HAP-1 (cell line): ENCODE measurements around the gene ELMO1.

Experiments
- DNase-seq, 2 experiments: peaks; one replicate each; pipeline ENCODE4 v3.0.0-alpha.2; 2016 to 2020; ENCODE audit warnings: low spot score in 2 of 2
- H3K27me3 ChIP-seq: fragments of 250-450 bp; sonication (Bioruptor Pico); 2 replicates; pipeline ENCODE4 v1.5.1; 2020; ENCODE audit warnings: low read depth, mild to moderate bottlenecking, moderate library complexity
- H3K36me3 ChIP-seq: fragments of 250-450 bp; sonication (Bioruptor Pico); replicated peaks from 2 replicates; pipeline ENCODE4 v1.5.1; 2020; ENCODE audit warnings: mild to moderate bottlenecking
- H3K4me1 ChIP-seq: fragments of 250-450 bp; sonication (Bioruptor Pico); 2 replicates; pipeline ENCODE4 v1.5.1; 2020; ENCODE audit warnings: mild to moderate bottlenecking
- H3K4me3 ChIP-seq: fragments of 250-450 bp; sonication (Bioruptor Pico); 2 replicates; pipeline ENCODE4 v1.5.1; 2020; ENCODE audit warnings: mild to moderate bottlenecking, moderate library complexity
- H3K9me3 ChIP-seq: fragments of 250-450 bp; sonication (Bioruptor Pico); 2 replicates; pipeline ENCODE4 v1.5.1; 2020; ENCODE audit warnings: mild to moderate bottlenecking, moderate library complexity
- in situ Hi-C: fragments of 300-500 bp; cut with MboI; formaldehyde crosslinking; loops from 3 replicates; pipeline ENCODE4 v1.14.3; 2020; ENCODE audit warnings: low sequenced_read_pairs, inconsistent platforms, mixed read lengths

ELMO1 gene

GRCh38 chr7:37000511-37000910, 448.2 kb downstream of the ELMO1 start:
- no peaks in the 10 kb centered on the region for H3K27me3 ChIP-seq
- H3K4me1 ChIP-seq = no peaks in the 10 kb centered on the region
- no peaks in the 10 kb centered on the region for H3K36me3 ChIP-seq
- no peak for DNase-seq
- no peaks in the 10 kb centered on the region; the same call in 1 of the 2 replicates for H3K9me3 ChIP-seq
- no peak overlapping the region for H3K4me3 ChIP-seq
- in situ Hi-C loops = no loop called here

- H3K36me3 ChIP-seq = no peaks in the 10 kb centered on the region
- H3K9me3 ChIP-seq = no peaks in the 10 kb centered on the region; the same call in 1 of the 2 replicates
- no peak overlapping the region for H3K4me3 ChIP-seq
- H3K27me3 ChIP-seq = no peaks in the 10 kb centered on the region
- no peaks in the 10 kb centered on the region for H3K4me1 ChIP-seq
- DNase-seq = no peak
- in situ Hi-C loops = loop anchor here (25.0 kb wide), 1 partner anchor 187 kb away; no protein-coding TSS in a partner anchor
Observed at GRCh38 chr7:36999626-37000485, 448.8 kb downstream of the ELMO1 start.

GRCh38 chr7:36995776-36996175, 452.9 kb downstream of the ELMO1 start:
- no peaks in the 10 kb centered on the region for H3K36me3 ChIP-seq
- H3K27me3 ChIP-seq = no peaks in the 10 kb centered on the region
- H3K4me1 ChIP-seq = no peaks in the 10 kb centered on the region
- in situ Hi-C loops = loop anchor here (25.0 kb wide), 1 partner anchor 192 kb away; no protein-coding TSS in a partner anchor
- no peaks in the 10 kb centered on the region for H3K9me3 ChIP-seq
- no peak overlapping the region for H3K4me3 ChIP-seq
- no peak for DNase-seq

- no peak for DNase-seq
- no peaks in the 10 kb centered on the region for H3K27me3 ChIP-seq
- in situ Hi-C loops = loop anchor here (25.0 kb wide), 1 partner anchor 193 kb away; no protein-coding TSS in a partner anchor
- no peak overlapping the region for H3K4me3 ChIP-seq
- no peaks in the 10 kb centered on the region for H3K9me3 ChIP-seq
- H3K4me1 ChIP-seq = no peaks in the 10 kb centered on the region
- no peaks in the 10 kb centered on the region for H3K36me3 ChIP-seq
Observed at GRCh38 chr7:36994456-36995112, 454.1 kb downstream of the ELMO1 start.

GRCh38 chr7:36986948-36987724, 461.5 kb downstream of the ELMO1 start:
- peak; percentile 46 to 82 for DNase-seq
- Histone ChIP-seq H3K27me3 (peaks cover 6% of the 10 kb centered on the region), H3K4me1 (no peaks in the 10 kb centered on the region), H3K9me3 (no peaks in the 10 kb centered on the region), H3K4me3 (no peak overlapping the region), H3K36me3 (no peaks in the 10 kb centered on the region)
- in situ Hi-C loops = loop anchor here (25.0 kb wide), 1 partner anchor 200 kb away; no protein-coding TSS in a partner anchor

- peak; percentile 4 to 29 for DNase-seq
- H3K36me3 ChIP-seq = no peaks in the 10 kb centered on the region
- H3K27me3 ChIP-seq = peaks cover 6% of the 10 kb centered on the region
- no peak overlapping the region for H3K4me3 ChIP-seq
- no peaks in the 10 kb centered on the region for H3K9me3 ChIP-seq
- H3K4me1 ChIP-seq = no peaks in the 10 kb centered on the region
- in situ Hi-C loops = loop anchor here (25.0 kb wide), 1 partner anchor 201 kb away; no protein-coding TSS in a partner anchor
Observed at GRCh38 chr7:36986511-36986933, 462.1 kb downstream of the ELMO1 start.

GRCh38 chr7:36985866-36986400, 462.7 kb downstream of the ELMO1 start:
- Histone ChIP-seq H3K4me3 (no peak overlapping the region), H3K36me3 (no peaks in the 10 kb centered on the region), H3K9me3 (no peaks in the 10 kb centered on the region), H3K4me1 (no peaks in the 10 kb centered on the region), H3K27me3 (peaks cover 6% of the 10 kb centered on the region)
- in situ Hi-C loops = loop anchor here (25.0 kb wide), 1 partner anchor 201 kb away; no protein-coding TSS in a partner anchor
- DNase-seq = no peak

GRCh38 chr7:36985316-36985715, 463.3 kb downstream of the ELMO1 start:
- Histone ChIP-seq H3K4me1 (no peaks in the 10 kb centered on the region), H3K9me3 (no peaks in the 10 kb centered on the region), H3K36me3 (no peaks in the 10 kb centered on the region), H3K27me3 (peaks cover 6% of the 10 kb centered on the region), H3K4me3 (no peak overlapping the region)
- no peak for DNase-seq
- in situ Hi-C loops = loop anchor here (25.0 kb wide), 1 partner anchor 202 kb away; no protein-coding TSS in a partner anchor

GRCh38 chr7:36984710-36985312, 463.9 kb downstream of the ELMO1 start:
- Histone ChIP-seq H3K4me1 (no peaks in the 10 kb centered on the region), H3K36me3 (no peaks in the 10 kb centered on the region), H3K9me3 (no peaks in the 10 kb centered on the region), H3K4me3 (no peak overlapping the region), H3K27me3 (peaks cover 6% of the 10 kb centered on the region)
- in situ Hi-C loops = loop anchor here (25.0 kb wide), 1 partner anchor 202 kb away; no protein-coding TSS in a partner anchor
- no peak for DNase-seq

GRCh38 chr7:36984041-36984521, 464.6 kb downstream of the ELMO1 start:
- in situ Hi-C loops = loop anchor here (25.0 kb wide), 1 partner anchor 203 kb away; no protein-coding TSS in a partner anchor
- peaks cover 6% of the 10 kb centered on the region for H3K27me3 ChIP-seq
- no peak overlapping the region for H3K4me3 ChIP-seq
- H3K9me3 ChIP-seq = no peaks in the 10 kb centered on the region
- no peaks in the 10 kb centered on the region for H3K4me1 ChIP-seq
- DNase-seq = no peak
- no peaks in the 10 kb centered on the region for H3K36me3 ChIP-seq

- Histone ChIP-seq H3K4me3 (no peak overlapping the region), H3K36me3 (no peaks in the 10 kb centered on the region), H3K27me3 (peaks cover 6% of the 10 kb centered on the region; the same call in 1 of the 2 replicates), H3K4me1 (no peaks in the 10 kb centered on the region), H3K9me3 (no peaks in the 10 kb centered on the region)
- no peak for DNase-seq
- in situ Hi-C loops = loop anchor here (25.0 kb wide), 1 partner anchor 205 kb away; no protein-coding TSS in a partner anchor
Observed at GRCh38 chr7:36982766-36983165, 465.9 kb downstream of the ELMO1 start.

- Histone ChIP-seq H3K4me1 (no peaks in the 10 kb centered on the region), H3K4me3 (no peak overlapping the region)
- in situ Hi-C loops = loop anchor here (25.0 kb wide), 1 partner anchor 207 kb away; no protein-coding TSS in a partner anchor
Observed at GRCh38 chr7:36979810-36980248, 468.8 kb downstream of the ELMO1 start.

More at GRCh38 chr7:36979810-36980248, 468.8 kb downstream of the ELMO1 start:
- Histone ChIP-seq H3K36me3 (no peaks in the 10 kb centered on the region), H3K27me3 (no peaks in the 10 kb centered on the region), H3K9me3 (no peaks in the 10 kb centered on the region)
- DNase-seq = no peak
